ENCODE measurements around the gene CFAP251. TPM values are rescaled to one million over a fixed set of nuclear protein-coding genes. Genes with fewer than 3 reads are reported as not detected.

CFAP251 gene
- total RNA-seq, 2 experiments from 2014 or later = 0.28 to 0.33 TPM

GRCh38 chr12:122018937-122019336 is 100.5 kb downstream of the CFAP251 start:
- intact Hi-C loops (cut with DNase I, micrococcal nuclease) = no loop called here
- Histone ChIP-seq H3K27me3 (ENCODE audit: control insufficient read depth in 1 of 2, insufficient read depth in 2 of 2, low read length in 2 of 2) (peaks cover 4 to 15% of the 10 kb centered on the region in 2 experiments), H3K4me1 (ENCODE audit: insufficient read depth, low read length) (peaks cover 21% of the 10 kb centered on the region), H3K27ac (ENCODE audit: low read depth in 1 of 2, low read length in 2 of 2) (no peak overlapping the region), H3K36me3 (ENCODE audit: insufficient read depth, low read length) (no peaks in the 10 kb centered on the region), H3K9me3 (ENCODE audit: control insufficient read depth in 1 of 2, insufficient read depth in 1 of 2, low read length in 2 of 2) (peaks cover 6 to 21% of the 10 kb centered on the region in 2 experiments), H3K4me3 (ENCODE audit: low read length) (no peak overlapping the region)
- Mint-ChIP-seq H3K4me3 (peak overlapping the region; percentile 58), H3K27ac (no peak overlapping the region), H3K36me3 (ENCODE audit: low read depth) (peaks cover 4% of the 10 kb centered on the region), H3K4me1 (ENCODE audit: low read depth) (peaks cover 10% of the 10 kb centered on the region), H3K9me3 (peaks cover 4% of the 10 kb centered on the region), H3K27me3 (peaks cover 10% of the 10 kb centered on the region)
- no peak for TF ChIP-seq CTCF (IDR thresholded peaks at IDR 0.05)
- ATAC-seq (ENCODE audit: poor library complexity) = no peak
- no peak for DNase-seq
- ChIA-PET CTCF (no interaction called here), POLR2A (no interaction called here)

- Mint-ChIP-seq H3K27me3 (peaks cover 10% of the 10 kb centered on the region), H3K4me1 (ENCODE audit: low read depth) (peaks cover 6% of the 10 kb centered on the region), H3K36me3 (ENCODE audit: low read depth) (peaks cover 4% of the 10 kb centered on the region), H3K4me3 (peak overlapping the region; percentile 94), H3K9me3 (peaks cover 4% of the 10 kb centered on the region), H3K27ac (peak overlapping the region; percentile 78)
- intact Hi-C loops (cut with DNase I, micrococcal nuclease) = loop anchor here in 1 of 2 experiments (2.0 kb wide), 1 partner anchor 102 kb away; the partner anchor contains the start of gene CFAP251
- no peak overlapping the region for H3K27ac ChIP-seq (ENCODE audit: low read depth in 1 of 2, low read length in 2 of 2)
- DNase-seq (no peak), ATAC-seq (ENCODE audit: poor library complexity) (no peak)
- no peak for TF ChIP-seq CTCF (IDR thresholded peaks at IDR 0.05)
- H3K36me3 ChIP-seq (ENCODE audit: insufficient read depth, low read length) = no peaks in the 10 kb centered on the region
- CTCF ChIA-PET = interaction anchor here (1.7 kb wide), 1 partner anchor 102 kb away, joined by 5 read pairs; the partner anchor contains the start of gene CFAP251
- peaks cover 6 to 21% of the 10 kb centered on the region in 2 experiments for H3K9me3 ChIP-seq (ENCODE audit: control insufficient read depth in 1 of 2, insufficient read depth in 1 of 2, low read length in 2 of 2)
- peak overlapping the region; percentile 41 for H3K4me3 ChIP-seq (ENCODE audit: low read length)
- POLR2A ChIA-PET = interaction anchor here (1.0 to 1.8 kb wide), 4 partner anchors 9 to 102 kb away, joined by 3 to 6 read pairs (median 4); partner anchors contain the start of gene CFAP251
- H3K4me1 ChIP-seq (ENCODE audit: insufficient read depth, low read length) = peaks cover 25% of the 10 kb centered on the region
- H3K27me3 ChIP-seq (ENCODE audit: control insufficient read depth in 1 of 2, insufficient read depth in 2 of 2, low read length in 2 of 2) = peaks cover 4 to 15% of the 10 kb centered on the region in 2 experiments
Observed at GRCh38 chr12:122020795-122021192, 102.4 kb downstream of the CFAP251 start.

GRCh38 chr12:122021193-122021821 is 102.9 kb downstream of the CFAP251 start:
- no peaks in the 10 kb centered on the region for H3K36me3 ChIP-seq (ENCODE audit: insufficient read depth, low read length)
- H3K36me3 Mint-ChIP-seq (ENCODE audit: low read depth) = peaks cover 4% of the 10 kb centered on the region
- peaks cover 25% of the 10 kb centered on the region for H3K4me1 ChIP-seq (ENCODE audit: insufficient read depth, low read length)
- ATAC-seq (ENCODE audit: poor library complexity) (no peak), DNase-seq (peak in 1 of 14 experiments; percentile 20)
- H3K4me1 Mint-ChIP-seq (ENCODE audit: low read depth) = peaks cover 6% of the 10 kb centered on the region
- peaks cover 4% of the 10 kb centered on the region for H3K9me3 Mint-ChIP-seq
- H3K27ac ChIP-seq (ENCODE audit: low read depth in 1 of 2, low read length in 2 of 2) = no peak overlapping the region
- peak overlapping the region; percentile 41 for H3K4me3 ChIP-seq (ENCODE audit: low read length)
- H3K27ac Mint-ChIP-seq = peak overlapping the region; percentile 78
- TF ChIP-seq CTCF (IDR thresholded peaks at IDR 0.05) = no peak
- peaks cover 4 to 15% of the 10 kb centered on the region in 2 experiments for H3K27me3 ChIP-seq (ENCODE audit: control insufficient read depth in 1 of 2, insufficient read depth in 2 of 2, low read length in 2 of 2)
- peaks cover 10% of the 10 kb centered on the region for H3K27me3 Mint-ChIP-seq
- ChIA-PET CTCF (interaction anchor here (1.7 kb wide), 1 partner anchor 103 kb away, joined by 5 read pairs; the partner anchor contains the start of gene CFAP251), POLR2A (interaction anchor here (1.0 to 1.8 kb wide), 5 partner anchors 10 to 103 kb away, joined by 3 to 6 read pairs (median 4); partner anchors contain the start of gene CFAP251)
- peak overlapping the region; percentile 94 for H3K4me3 Mint-ChIP-seq
- intact Hi-C loops (cut with DNase I, micrococcal nuclease) = loop anchor here in 1 of 2 experiments (2.0 kb wide), 1 partner anchor 103 kb away; the partner anchor contains the start of gene CFAP251
- peaks cover 6 to 21% of the 10 kb centered on the region in 2 experiments for H3K9me3 ChIP-seq (ENCODE audit: control insufficient read depth in 1 of 2, insufficient read depth in 1 of 2, low read length in 2 of 2)

All from CD4-positive, alpha-beta T cell (primary cell).